GM12865 (cell line): Measurements from ENCODE around the gene HNRNPM.
"Not testable (repeated sequence)": the region's sequence is repeated elsewhere in the genome, so short reads cannot be mapped to it uniquely, and the experiment has no call there.

Experiments
- DNase-seq: peaks from one replicate; pipeline ENCODE4 v3.0.0; 2010; ENCODE audit warnings: low read depth
- H3K4me3 ChIP-seq: 2 replicates; pipeline ENCODE4 v1.5.1; 2011; ENCODE audit warnings: mild to moderate bottlenecking, low read depth, low read length, control low read depth
- TF ChIP-seq, protein P1 (sequence below): IDR thresholded peaks from 2 replicates; pipeline ENCODE4 v1.5.1; 2011; ENCODE audit warnings: low read length, control low read depth, low read depth, inconsistent platforms; ENCODE audit not compliant: insufficient read depth; ENCODE audit errors: missing control alignments

The HNRNPM gene

DNA sequence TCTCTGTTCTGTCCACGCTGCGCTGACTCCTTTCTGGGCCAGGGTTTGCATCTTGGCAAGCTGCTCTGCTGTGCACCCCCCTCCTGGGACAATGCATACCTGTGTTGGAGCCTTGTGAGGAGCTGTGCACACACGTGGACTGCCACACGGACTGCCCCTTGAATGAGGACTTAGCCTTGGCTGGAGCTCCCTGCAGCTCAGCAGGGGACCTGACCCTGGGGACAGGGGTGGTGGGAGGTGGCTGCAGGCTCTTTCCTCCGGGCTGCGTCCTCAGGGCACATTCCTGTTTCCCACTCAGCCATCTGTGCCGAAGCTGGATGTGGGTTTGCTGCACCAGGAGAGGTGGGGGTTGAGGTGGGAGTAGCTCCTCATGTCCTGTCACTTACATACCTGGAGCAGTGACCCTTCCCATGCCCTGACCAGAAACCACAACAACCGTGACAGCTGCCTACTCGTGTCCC, 46.4 kb upstream of the HNRNPM start:
- TF ChIP-seq, protein P1, sequence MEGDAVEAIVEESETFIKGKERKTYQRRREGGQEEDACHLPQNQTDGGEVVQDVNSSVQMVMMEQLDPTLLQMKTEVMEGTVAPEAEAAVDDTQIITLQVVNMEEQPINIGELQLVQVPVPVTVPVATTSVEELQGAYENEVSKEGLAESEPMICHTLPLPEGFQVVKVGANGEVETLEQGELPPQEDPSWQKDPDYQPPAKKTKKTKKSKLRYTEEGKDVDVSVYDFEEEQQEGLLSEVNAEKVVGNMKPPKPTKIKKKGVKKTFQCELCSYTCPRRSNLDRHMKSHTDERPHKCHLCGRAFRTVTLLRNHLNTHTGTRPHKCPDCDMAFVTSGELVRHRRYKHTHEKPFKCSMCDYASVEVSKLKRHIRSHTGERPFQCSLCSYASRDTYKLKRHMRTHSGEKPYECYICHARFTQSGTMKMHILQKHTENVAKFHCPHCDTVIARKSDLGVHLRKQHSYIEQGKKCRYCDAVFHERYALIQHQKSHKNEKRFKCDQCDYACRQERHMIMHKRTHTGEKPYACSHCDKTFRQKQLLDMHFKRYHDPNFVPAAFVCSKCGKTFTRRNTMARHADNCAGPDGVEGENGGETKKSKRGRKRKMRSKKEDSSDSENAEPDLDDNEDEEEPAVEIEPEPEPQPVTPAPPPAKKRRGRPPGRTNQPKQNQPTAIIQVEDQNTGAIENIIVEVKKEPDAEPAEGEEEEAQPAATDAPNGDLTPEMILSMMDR, result no peak
- no peak for DNase-seq
- no peak overlapping the region for H3K4me3 ChIP-seq

DNA sequence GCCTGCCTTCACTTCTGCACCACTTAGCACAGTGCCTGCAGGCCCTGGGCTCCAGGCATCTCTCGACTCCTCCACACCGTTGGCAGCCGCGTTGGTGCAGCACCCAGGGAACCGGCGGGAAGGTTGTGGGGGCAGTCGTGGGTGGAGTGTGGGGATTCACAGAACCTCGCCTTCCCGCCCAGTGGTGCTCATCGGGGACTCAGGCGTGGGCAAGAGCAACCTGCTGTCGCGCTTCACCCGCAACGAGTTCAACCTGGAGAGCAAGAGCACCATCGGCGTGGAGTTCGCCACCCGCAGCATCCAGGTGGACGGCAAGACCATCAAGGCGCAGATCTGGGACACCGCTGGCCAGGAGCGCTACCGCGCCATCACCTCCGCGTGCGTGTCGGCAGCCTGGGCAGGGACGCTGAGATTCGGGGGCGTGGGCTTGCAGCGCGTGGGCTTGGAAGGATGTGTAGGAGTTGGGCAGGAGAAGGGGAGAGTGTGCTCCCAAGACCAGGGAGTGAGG, 45.0 kb upstream of the HNRNPM start:
- H3K4me3 ChIP-seq, result no peak overlapping the region
- DNase-seq, result no peak
- TF ChIP-seq, protein P1, result no peak

DNA sequence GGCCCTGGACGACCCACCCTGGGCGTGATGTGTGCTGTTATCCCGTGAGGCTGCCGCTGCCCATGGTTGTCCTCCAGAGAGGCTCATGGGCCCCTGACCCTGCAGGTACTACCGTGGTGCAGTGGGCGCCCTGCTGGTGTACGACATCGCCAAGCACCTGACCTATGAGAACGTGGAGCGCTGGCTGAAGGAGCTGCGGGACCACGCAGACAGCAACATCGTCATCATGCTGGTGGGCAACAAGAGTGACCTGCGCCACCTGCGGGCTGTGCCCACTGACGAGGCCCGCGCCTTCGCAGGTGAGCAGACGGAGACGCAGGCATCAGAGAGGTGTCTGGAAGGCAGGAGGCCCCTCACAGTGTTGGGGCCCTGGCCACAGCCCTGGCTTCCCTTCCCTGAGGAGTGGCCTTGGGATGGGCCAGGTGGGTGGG, 42.8 kb upstream of the HNRNPM start:
- H3K4me3 ChIP-seq, result no peak overlapping the region
- TF ChIP-seq, protein P1, result no peak
- DNase-seq, result no peak

DNA sequence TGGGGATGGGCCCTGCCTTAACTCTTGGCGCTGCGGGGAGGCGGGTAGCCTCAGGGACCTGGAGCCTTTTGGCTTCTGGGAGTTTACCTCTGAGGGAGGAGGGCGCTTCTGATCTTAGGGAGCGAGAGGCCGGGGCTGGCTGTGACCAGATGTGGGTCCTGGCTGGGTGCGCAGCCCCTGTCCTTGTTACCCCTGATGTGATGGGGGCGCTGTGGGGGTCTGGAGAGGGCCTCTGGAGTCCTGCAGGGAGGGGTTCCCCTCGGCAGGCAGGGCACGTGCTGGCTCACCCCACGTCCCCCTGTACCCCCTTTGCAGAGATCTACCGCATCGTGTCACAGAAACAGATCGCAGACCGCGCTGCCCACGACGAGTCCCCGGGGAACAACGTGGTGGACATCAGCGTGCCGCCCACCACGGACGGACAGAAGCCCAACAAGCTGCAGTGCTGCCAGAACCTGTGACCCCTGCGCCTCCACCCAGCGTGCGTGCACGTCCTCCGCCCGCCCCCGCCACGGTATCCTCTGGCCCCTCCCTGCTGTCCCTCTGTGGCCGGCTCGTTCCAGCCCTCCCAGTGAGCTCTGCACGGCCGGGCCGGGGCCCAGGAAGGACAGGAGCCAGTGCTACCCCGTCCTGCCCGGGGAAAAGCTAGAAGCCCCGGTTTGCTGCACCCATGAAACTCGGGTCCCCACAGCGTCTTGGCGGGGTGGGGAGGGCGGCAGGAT, 41.5 kb upstream of the HNRNPM start:
- H3K4me3 ChIP-seq, result no peak overlapping the region
- TF ChIP-seq, protein P1, result no peak
- DNase-seq, result no peak

DNA sequence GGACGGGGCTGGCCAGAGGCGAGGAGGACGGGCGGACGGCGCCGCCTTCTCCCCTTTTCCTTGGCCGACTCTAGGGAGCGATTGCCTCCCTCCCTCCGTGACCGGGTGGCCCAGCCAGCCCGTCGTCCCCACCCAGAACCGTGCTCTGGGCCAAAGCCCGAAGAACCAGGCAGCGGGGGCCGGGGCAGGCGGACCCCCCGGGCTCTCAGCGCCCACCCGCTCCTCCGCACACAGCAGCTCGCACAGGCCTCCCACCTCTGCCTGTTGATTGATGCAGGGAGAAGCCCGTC, 41.0 kb upstream of the HNRNPM start:
- TF ChIP-seq, protein P1, result no peak
- H3K4me3 ChIP-seq, result no peak overlapping the region
- no peak for DNase-seq

DNA sequence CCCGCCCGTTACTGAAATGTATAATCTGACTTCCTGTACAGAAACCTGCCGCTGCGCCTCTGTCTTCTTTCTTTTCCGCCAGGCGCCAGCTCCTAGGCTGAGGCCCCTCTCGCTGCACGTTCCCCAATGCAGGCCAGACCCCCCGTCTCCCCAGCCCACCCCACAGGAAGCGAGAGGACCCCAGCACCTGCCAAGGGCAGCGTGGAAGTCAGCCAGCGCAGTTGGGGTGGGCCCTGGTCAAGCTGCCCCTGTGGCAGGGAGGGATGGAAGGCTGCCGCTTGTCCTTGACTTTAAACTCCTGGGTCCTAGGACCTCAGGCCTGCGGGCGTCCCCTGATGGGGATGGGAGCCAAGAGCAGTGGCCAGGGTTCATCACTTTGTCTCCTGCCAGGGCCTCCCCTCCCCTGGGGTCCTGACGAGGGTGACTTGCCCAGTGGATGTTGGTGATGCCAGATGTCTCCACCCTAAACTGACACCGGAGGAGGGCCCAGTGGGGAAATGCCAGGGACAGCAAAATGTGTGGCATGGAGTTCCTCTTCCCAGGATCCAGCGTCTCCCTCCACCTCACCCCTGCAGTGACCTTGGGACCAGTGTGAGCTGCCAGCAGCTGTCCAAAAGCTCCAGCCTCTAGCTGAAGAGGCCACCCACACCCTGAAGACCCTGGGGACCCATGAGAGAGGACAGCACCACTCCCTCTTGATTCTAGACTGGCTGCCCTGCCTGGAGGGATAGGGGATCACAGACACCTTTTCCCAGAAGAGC, 40.2 kb upstream of the HNRNPM start:
- H3K4me3 ChIP-seq, result no peak overlapping the region
- TF ChIP-seq, protein P1, result no peak
- no peak for DNase-seq

DNA sequence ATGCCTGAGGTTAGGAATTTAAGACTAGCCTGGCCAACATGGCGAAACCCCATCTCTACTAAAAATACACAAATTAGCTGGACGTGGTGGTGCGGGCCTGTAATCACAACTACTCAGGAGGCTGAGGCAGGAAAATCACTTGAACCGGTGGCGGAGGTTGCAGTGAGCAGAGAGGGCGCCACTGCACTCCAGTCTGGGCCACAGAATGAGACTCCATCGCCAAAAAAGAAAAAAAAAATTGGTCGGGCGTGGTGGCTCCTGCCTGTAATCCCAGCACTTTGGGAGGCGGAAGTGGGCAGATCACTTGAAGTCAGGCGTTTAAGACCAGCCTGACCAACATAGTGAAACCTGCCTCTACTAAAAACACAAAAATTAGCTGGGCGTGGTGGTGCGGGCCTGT, 34.1 kb upstream of the HNRNPM start:
- not testable (repeated sequence) for DNase-seq, H3K4me3 ChIP-seq
